NCI-H2196 (cell line): ENCODE measurements around the gene CTSD.
"Not testable (repeated sequence)": the region's sequence is repeated elsewhere in the genome, so short reads cannot be mapped to it uniquely, and the experiment has no call there.

ENCODE experiments used
- DNase-seq: peaks from one replicate; lab custom pipeline; 2025; ENCODE audit not compliant: unreplicated experiment; lab: John Stamatoyannopoulos, UW

Gene CTSD

GRCh38 chr11:1770528-1770927 lies 6.8 kb upstream of the CTSD start:
- no peak for DNase-seq

GRCh38 chr11:1770061-1770460 lies 6.3 kb upstream of the CTSD start:
- no peak for DNase-seq

GRCh38 chr11:1769304-1769936 lies 5.7 kb upstream of the CTSD start:
- DNase-seq = not testable (repeated sequence)

GRCh38 chr11:1768141-1768469 lies 4.4 kb upstream of the CTSD start:
- DNase-seq = no peak

- no peak for DNase-seq
Observed at GRCh38 chr11:1767399-1768140, 3.8 kb upstream of the CTSD start.

- no peak for DNase-seq
Observed at GRCh38 chr11:1766719-1767398, 3.1 kb upstream of the CTSD start.

GRCh38 chr11:1765871-1766718 lies 2.4 kb upstream of the CTSD start:
- no peak for DNase-seq

- no peak for DNase-seq
Observed at GRCh38 chr11:1763336-1763795, 361 bp downstream of the CTSD start.

GRCh38 chr11:1762537-1763302 lies 1.0 kb downstream of the CTSD start:
- DNase-seq = peak; percentile 70

GRCh38 chr11:1761857-1762536 lies 1.7 kb downstream of the CTSD start:
- no peak for DNase-seq

- DNase-seq = no peak
Observed at GRCh38 chr11:1761110-1761856, 2.4 kb downstream of the CTSD start.

GRCh38 chr11:1760351-1761109 lies 3.2 kb downstream of the CTSD start:
- DNase-seq = no peak

- DNase-seq = no peak
Observed at GRCh38 chr11:1759851-1760220, 3.9 kb downstream of the CTSD start.

- no peak for DNase-seq
Observed at GRCh38 chr11:1759151-1759850, 4.4 kb downstream of the CTSD start.

GRCh38 chr11:1758611-1759150 lies 5.0 kb downstream of the CTSD start:
- DNase-seq = no peak

GRCh38 chr11:1757861-1758610 lies 5.7 kb downstream of the CTSD start:
- no peak for DNase-seq
